Gastroesophageal sphincter (tissue), 4 donors: ENCODE measurements around the gene ABCA7. TPM values are rescaled to one million over a fixed set of nuclear protein-coding genes. Genes with fewer than 3 reads are reported as not detected.

ENCODE experiments used
- ATAC-seq: fragments of 150-250 bp; one replicate; pipeline ENCODE4 v1.9.1; 2016; ENCODE audit warnings: mild to moderate bottlenecking, moderate library complexity
- H3K27ac ChIP-seq, 4 donors: fragments of 200-600 bp; sonication (generic) in 3 of 4; 1 replicate in 3 of 4; 2 replicates in 1 of 4; pipeline ENCODE4 v1.5.1; 2016 to 2019
- H3K27me3 ChIP-seq: fragments of 200-600 bp; sonication (generic); one replicate; pipeline ENCODE4 v1.5.1; 2019
- H3K36me3 ChIP-seq, 2 donors: fragments of 200-600 bp; sonication (generic); one replicate each; pipeline ENCODE4 v1.5.1; 2019; ENCODE audit warnings: control low read depth in 1 of 2
- H3K4me1 ChIP-seq, 3 donors: fragments of 200-600 bp; sonication (generic); 1 replicate in 2 of 3; 2 replicates in 1 of 3; pipeline ENCODE4 v1.5.1; 2016 to 2019; ENCODE audit warnings: control low read depth in 2 of 3
- H3K4me3 ChIP-seq, 2 donors: fragments of 200-600 bp; sonication (generic); one replicate each; pipeline ENCODE4 v1.5.1; 2019; ENCODE audit warnings: mild to moderate bottlenecking in 1 of 2, moderate library complexity in 1 of 2
- H3K9me3 ChIP-seq, 3 donors: fragments of 200-600 bp; sonication (generic); one replicate each; pipeline ENCODE4 v1.5.1; 2017 to 2019; ENCODE audit warnings: control low read depth in 2 of 3
- EP300 ChIP-seq: sonication (generic); formaldehyde crosslinking; IDR thresholded peaks from one replicate; pipeline ENCODE4 v1.6.1; 2017; ENCODE audit warnings: antibody characterized with exemption, mild to moderate bottlenecking
- POLR2A ChIP-seq, 2 donors: fragments of 450-650 bp; IDR thresholded peaks; one replicate each; pipeline ENCODE4 v1.6.1; 2017; ENCODE audit warnings: antibody characterized with exemption in 2 of 2, mild to moderate bottlenecking in 2 of 2, moderate library complexity in 1 of 2
- POLR2AphosphoS5 ChIP-seq: sonication (generic); formaldehyde crosslinking; IDR thresholded peaks from one replicate; pipeline ENCODE4 v1.6.1; 2017; ENCODE audit warnings: antibody characterized with exemption
- WGBS, 2 donors: methylation state at CpG; one replicate each; pipeline ENCODE4 v1.1.5; 2018; ENCODE audit warnings: low coverage in 1 of 2; 5-methylcytosine and 5-hydroxymethylcytosine counted together
- total RNA-seq, 4 donors: library from RNA; depleted of rRNA; stranded (reverse); fragments of >200 nt; gene quantifications; one replicate each; pipeline ENCODE4 v1.1.0, GENCODE V29; 2016
- TF ChIP-seq, protein P1 (sequence below), 4 experiments: fragments of 200-600 bp in 2 of 4; fragments of 450-650 bp in 2 of 4; sonication (generic) in 1 of 4; IDR thresholded peaks; one replicate each; pipeline ENCODE4 v1.5.1; 2017 to 2019; ENCODE audit warnings: antibody characterized with exemption in 4 of 4, mild to moderate bottlenecking in 2 of 4, moderate library complexity in 2 of 4

The ABCA7 gene
- total RNA-seq, 4 donors from 2014 or later = 3.9 to 14.3 (median 6.4) TPM

DNA sequence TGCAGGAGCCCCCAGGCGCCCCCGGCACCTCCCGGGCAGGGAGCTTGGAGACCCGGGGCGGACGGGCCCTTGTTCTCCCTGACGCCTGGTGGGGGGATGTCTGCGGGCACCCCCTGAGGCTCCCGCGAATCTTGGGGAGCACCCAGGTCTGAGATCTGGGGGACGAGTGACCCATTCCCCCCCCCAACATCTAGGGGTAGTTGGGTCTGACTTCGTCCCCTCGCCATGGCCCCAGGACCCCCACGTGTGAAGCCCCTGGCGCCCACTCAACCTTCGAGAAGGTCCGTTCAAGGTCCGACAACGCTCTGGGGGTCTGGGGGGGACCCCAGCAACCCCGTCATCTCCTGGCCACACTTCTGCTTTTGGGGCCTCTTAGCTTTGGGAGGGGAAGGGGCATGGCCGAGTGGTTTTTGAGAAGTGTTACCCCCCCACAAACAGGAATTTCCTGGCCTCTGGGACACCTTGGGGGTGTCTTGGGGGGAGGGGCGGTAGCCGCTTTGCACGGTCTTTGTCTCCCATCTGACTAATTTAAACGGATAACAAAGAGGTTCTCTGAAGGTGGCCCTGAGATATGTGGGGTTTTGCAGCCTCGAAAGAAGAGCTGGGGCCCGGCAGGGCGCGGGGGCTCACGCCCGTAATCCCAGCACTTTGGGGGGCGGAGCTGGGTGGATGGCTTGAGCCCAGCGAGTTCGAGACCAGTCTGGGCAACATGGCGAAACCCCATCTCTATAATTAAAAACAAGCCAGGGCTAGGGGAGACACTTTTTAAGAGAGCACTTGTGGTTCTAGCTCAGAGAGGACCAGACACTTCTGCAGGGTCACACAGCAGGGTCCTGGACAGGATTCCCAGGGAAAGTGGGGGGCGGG lies 12.9 kb upstream of the ABCA7 start:
- Histone ChIP-seq H3K27ac (peak overlapping the region; percentile 96 to 99 (median 98)), H3K4me1 (peaks cover 0 to 74% (median 16%) of the 10 kb centered on the region in 3 donors), H3K27me3 (peaks cover 4% of the 10 kb centered on the region), H3K9me3 (no peaks in the 10 kb centered on the region), H3K4me3 (peak overlapping the region; percentile 82 to 95), H3K36me3 (peaks cover 0 to 13% of the 10 kb centered on the region in 2 donors)
- TF ChIP-seq, protein P1, sequence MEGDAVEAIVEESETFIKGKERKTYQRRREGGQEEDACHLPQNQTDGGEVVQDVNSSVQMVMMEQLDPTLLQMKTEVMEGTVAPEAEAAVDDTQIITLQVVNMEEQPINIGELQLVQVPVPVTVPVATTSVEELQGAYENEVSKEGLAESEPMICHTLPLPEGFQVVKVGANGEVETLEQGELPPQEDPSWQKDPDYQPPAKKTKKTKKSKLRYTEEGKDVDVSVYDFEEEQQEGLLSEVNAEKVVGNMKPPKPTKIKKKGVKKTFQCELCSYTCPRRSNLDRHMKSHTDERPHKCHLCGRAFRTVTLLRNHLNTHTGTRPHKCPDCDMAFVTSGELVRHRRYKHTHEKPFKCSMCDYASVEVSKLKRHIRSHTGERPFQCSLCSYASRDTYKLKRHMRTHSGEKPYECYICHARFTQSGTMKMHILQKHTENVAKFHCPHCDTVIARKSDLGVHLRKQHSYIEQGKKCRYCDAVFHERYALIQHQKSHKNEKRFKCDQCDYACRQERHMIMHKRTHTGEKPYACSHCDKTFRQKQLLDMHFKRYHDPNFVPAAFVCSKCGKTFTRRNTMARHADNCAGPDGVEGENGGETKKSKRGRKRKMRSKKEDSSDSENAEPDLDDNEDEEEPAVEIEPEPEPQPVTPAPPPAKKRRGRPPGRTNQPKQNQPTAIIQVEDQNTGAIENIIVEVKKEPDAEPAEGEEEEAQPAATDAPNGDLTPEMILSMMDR (IDR thresholded peaks at IDR 0.05) = no peak
- TF ChIP-seq EP300 (no peak), POLR2AphosphoS5 (no peak), POLR2A (IDR thresholded peaks at IDR 0.05) (no peak)
- no peak for ATAC-seq
- WGBS, 2 donors = 0 to 2% methylated on average over 9 to 10 of the region's 36 CpGs

DNA sequence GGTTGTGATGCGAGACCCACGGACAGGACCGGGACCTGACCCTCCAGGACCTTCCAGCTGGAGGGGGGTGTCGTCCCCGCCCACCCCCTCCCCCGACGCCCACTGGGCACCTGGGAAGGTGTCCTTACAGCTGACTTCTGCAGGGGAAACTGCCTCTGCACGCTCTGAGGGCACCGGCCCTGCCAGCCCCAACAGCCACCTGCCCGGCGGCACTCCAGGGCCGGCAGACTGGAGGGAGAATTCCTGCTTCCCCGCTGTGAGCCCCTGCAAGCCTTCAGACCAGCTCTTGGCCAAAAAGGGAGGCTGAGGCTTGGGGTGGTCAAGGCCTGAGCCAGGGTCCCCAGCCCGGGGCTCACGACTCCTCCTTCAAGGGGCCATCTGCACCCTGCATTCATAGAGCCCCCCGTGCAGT lies 12.3 kb upstream of the ABCA7 start:
- no CpG with 5 or more reads among the region's 16 CpGs for WGBS, 2 donors
- TF ChIP-seq POLR2AphosphoS5 (no peak), EP300 (no peak)
- TF ChIP-seq, protein P1 (IDR thresholded peaks at IDR 0.05) = no peak
- no peaks in the 10 kb centered on the region for H3K9me3 ChIP-seq
- peaks cover 0 to 67% (median 12%) of the 10 kb centered on the region in 3 donors for H3K4me1 ChIP-seq
- H3K4me3 ChIP-seq = peak overlapping the region; percentile 82 to 95
- peaks cover 4% of the 10 kb centered on the region for H3K27me3 ChIP-seq
- peaks cover 0 to 19% of the 10 kb centered on the region in 2 donors for H3K36me3 ChIP-seq
- peak overlapping the region; percentile 96 to 99 (median 98) for H3K27ac ChIP-seq
- ATAC-seq = no peak

DNA sequence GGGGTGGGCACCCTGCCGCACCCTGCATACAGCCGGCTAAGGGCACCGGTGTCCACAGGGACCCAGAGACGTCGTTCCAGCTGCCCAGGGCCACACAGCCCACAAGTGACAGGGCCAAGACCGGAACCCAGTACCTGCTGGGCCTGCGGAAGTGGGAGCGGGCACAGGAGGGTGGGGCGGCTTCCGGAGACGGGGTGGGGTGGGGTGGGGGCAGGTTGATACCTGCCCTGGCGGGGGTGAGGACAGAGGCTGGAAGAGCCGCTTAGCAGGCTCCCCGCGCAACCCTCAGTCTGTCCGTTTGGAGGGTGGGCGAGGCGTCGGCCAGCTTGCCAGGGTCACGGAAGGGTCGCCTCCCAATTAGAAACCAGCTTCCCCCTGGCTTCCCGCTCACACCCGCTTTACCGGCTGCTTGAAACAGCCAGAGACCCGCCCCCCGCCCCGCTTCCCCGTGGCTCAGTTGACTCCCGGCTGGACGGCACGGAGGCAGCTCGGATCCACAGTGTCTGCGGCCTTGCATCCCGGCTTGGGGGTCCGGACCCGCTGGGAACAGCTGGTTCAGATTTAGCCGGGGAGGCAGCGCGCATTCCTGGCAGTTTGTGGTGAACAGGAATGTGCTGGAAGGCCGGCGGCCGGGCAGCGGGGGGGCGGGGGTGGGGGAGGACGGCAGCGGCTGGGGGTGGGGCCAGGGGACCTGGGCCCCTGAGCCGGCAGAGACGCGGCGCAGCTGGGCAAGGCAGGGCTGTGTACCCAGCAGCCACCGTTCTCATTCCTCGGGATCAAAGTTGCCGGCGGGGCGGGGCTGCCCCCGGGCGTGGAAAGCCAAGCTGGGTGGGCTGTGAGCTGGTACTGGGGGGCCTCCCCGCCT lies 11.6 kb upstream of the ABCA7 start:
- 4% methylated on average over 9 of the region's 58 CpGs; no CpG with 5 or more reads in 1 of the 2 donors for WGBS, 2 donors
- H3K9me3 ChIP-seq = no peaks in the 10 kb centered on the region
- ATAC-seq = peak; percentile 61
- H3K4me1 ChIP-seq = peaks cover 0 to 61% (median 12%) of the 10 kb centered on the region in 3 donors
- TF ChIP-seq POLR2AphosphoS5 = peak; percentile 61
- no peak for TF ChIP-seq EP300
- H3K27me3 ChIP-seq = peaks cover 4% of the 10 kb centered on the region
- H3K27ac ChIP-seq = peak overlapping the region; percentile 96 to 99 (median 98)
- H3K36me3 ChIP-seq = peaks cover 0 to 26% of the 10 kb centered on the region in 2 donors
- H3K4me3 ChIP-seq = peak overlapping the region; percentile 82 to 95

DNA sequence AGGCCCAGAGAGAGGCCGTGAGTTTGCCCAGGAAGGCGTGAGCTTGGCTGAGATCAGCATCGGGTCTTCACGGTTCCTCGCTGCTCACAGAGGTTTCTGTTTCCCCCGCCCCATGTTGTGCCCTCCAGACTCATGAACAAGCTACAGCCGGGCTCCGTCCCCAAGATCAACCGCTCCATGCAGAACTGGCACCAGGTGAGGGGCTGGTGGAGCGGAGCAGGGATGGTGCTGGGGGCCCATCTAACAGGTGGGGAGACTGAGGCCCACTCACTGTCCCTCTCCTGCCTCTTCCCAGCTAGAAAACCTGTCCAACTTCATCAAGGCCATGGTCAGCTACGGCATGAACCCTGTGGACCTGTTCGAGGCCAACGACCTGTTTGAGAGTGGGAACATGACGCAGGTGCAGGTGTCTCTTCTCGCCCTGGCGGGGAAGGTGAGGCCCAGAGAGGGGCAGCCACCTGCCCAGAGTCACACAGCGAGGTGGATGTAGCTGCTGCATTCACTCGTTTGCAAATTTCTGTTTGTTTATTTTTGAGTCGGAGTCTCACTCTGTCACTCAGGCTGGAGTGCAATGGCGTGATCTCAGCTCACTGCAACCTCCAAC lies 7.5 kb upstream of the ABCA7 start:
- TF ChIP-seq POLR2A (IDR thresholded peaks at IDR 0.05) (no peak), EP300 (no peak), POLR2AphosphoS5 (no peak)
- TF ChIP-seq, protein P1 (IDR thresholded peaks at IDR 0.05) = no peak
- WGBS, 2 donors = 80 to 82% methylated on average over 1 to 18 of the region's 20 CpGs
- Histone ChIP-seq H3K27ac (no peak overlapping the region), H3K36me3 (peaks cover 0 to 52% of the 10 kb centered on the region in 2 donors), H3K4me1 (peaks cover 0 to 37% (median 12%) of the 10 kb centered on the region in 3 donors), H3K27me3 (peaks cover 4% of the 10 kb centered on the region), H3K9me3 (no peaks in the 10 kb centered on the region), H3K4me3 (no peak overlapping the region)
- no peak for ATAC-seq
